Omental fat pad (tissue), 4 donors: ENCODE results near the gene BRICD5. TPM values are rescaled to one million over a fixed set of nuclear protein-coding genes. Genes with fewer than 3 reads are reported as not detected.
"Not testable (repeated sequence)": the region's sequence is repeated elsewhere in the genome, so short reads cannot be mapped to it uniquely, and the experiment has no call there.

Experiments
- ATAC-seq: fragments of 150-250 bp; one replicate; pipeline ENCODE4 v1.9.1; 2016; ENCODE audit warnings: mild to moderate bottlenecking, moderate library complexity; ENCODE audit not compliant: low FRiP score
- DNase-seq: peaks from one replicate; pipeline ENCODE4 v3.0.0-alpha.2; 2019; ENCODE audit warnings: low spot score
- total RNA-seq, 4 donors: library from RNA; depleted of rRNA; stranded (reverse); fragments of >200 nt; gene quantifications; one replicate each; pipeline ENCODE4 v1.1.0, GENCODE V29; 2016
- TF ChIP-seq, protein P1 (sequence below), 3 donors: fragments of 450-650 bp; IDR thresholded peaks; one replicate each; pipeline ENCODE4 v1.5.1; 2016 to 2017; ENCODE audit warnings: antibody characterized with exemption in 3 of 3, mild to moderate bottlenecking in 3 of 3, moderate library complexity in 2 of 3

Gene BRICD5
- 10 to 100 TPM in 1 of 4 donors, 1 to 10 TPM in 3; 1.5 to 10.1 (median 4.3) TPM for total RNA-seq

- DNase-seq = no peak
- no peak for ATAC-seq
- TF ChIP-seq, protein P1, sequence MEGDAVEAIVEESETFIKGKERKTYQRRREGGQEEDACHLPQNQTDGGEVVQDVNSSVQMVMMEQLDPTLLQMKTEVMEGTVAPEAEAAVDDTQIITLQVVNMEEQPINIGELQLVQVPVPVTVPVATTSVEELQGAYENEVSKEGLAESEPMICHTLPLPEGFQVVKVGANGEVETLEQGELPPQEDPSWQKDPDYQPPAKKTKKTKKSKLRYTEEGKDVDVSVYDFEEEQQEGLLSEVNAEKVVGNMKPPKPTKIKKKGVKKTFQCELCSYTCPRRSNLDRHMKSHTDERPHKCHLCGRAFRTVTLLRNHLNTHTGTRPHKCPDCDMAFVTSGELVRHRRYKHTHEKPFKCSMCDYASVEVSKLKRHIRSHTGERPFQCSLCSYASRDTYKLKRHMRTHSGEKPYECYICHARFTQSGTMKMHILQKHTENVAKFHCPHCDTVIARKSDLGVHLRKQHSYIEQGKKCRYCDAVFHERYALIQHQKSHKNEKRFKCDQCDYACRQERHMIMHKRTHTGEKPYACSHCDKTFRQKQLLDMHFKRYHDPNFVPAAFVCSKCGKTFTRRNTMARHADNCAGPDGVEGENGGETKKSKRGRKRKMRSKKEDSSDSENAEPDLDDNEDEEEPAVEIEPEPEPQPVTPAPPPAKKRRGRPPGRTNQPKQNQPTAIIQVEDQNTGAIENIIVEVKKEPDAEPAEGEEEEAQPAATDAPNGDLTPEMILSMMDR (IDR thresholded peaks at IDR 0.05) = no peak
Measured at GRCh38 chr16:2210386-2211365, at the start of gene BRICD5. BRICD5 (minus strand) TSS chr16:2210863; CDS start chr16:2210833, 30 bp downstream.

GRCh38 chr16:2260250-2260649 lies 49.6 kb upstream of the BRICD5 start:
- TF ChIP-seq, protein P1 (IDR thresholded peaks at IDR 0.05) = no peak
- DNase-seq = no peak

DNA sequence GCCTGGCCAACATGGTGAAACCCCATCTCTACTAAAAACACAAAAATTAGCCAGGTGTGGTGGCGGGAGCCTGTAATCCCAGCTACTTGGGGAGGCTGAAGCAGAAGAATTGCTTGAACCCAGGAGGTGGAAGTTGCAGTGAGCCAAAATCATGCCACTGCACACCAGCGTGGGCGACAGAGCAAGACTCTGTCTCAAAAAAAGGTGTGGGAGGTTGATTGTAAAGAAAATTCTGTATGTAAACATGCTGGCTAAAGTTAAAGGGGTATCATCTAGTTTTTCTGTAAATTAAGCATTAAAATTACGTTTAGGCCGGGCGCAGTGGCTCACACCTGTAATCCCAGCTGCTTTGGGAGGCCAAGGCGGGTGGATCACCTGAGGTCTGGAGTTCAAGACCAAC lies 47.9 kb upstream of the BRICD5 start:
- ATAC-seq, DNase-seq: not testable (repeated sequence)

More at GRCh38 chr16:2260250-2260649, 49.6 kb upstream of the BRICD5 start:
- no peak for ATAC-seq

GRCh38 chr16:2257726-2258125 lies 47.1 kb upstream of the BRICD5 start:
- DNase-seq = no peak
- TF ChIP-seq, protein P1 (IDR thresholded peaks at IDR 0.05) = no peak
- ATAC-seq = no peak

- TF ChIP-seq, protein P1 (IDR thresholded peaks at IDR 0.05) = no peak
- ATAC-seq (no peak), DNase-seq (no peak)
Measured at GRCh38 chr16:2256531-2257140, 46.0 kb upstream of the BRICD5 start.

DNA sequence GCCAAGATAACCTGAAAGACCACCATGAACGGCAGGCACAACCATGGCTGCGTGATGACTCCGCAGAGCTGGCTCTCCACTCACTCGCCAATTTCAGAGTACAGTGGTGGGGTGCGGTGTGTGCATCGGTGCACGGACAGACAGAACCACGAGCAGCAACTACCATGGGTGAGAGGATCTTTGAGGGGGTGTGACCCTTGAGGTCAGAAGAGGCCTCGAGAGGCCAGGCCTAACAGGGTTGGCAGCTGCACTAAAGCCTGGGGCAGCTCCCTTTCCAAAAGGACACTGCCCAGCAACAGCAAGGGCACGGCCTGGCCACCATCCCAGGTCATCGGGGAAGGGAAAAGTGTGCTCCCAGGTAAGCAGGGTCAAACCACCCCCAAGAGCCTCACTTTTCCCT lies 42.6 kb upstream of the BRICD5 start:
- DNase-seq (no peak), ATAC-seq (no peak)
- TF ChIP-seq, protein P1 (IDR thresholded peaks at IDR 0.05) = no peak

DNA sequence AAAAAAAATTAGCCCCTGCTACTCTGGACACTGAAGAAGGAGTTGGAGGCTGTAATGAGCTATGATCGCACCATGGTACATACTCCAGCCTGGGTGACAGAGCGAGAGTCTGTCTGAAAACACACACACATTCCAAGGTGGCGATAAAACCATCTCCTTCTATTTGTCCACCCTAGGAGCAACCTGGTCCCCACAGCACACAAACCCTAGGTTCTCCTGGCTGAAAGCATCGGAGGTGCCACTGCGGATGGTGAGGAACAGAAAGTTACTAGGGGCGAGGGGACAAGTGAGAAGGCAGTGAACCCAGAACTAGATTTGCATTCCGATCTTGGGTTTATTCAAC lies 42.1 kb upstream of the BRICD5 start:
- TF ChIP-seq, protein P1 (IDR thresholded peaks at IDR 0.05) = no peak
- no peak for ATAC-seq
- DNase-seq = no peak
